HepG2 (cell line): Measurements from ENCODE around the gene MAJIN. TPM values are rescaled to one million over a fixed set of nuclear protein-coding genes. Genes with fewer than 3 reads are reported as not detected.

Experiments
- ARID2 ChIP-seq: sonication (generic); formaldehyde crosslinking; IDR thresholded peaks from 2 replicates; pipeline ENCODE4 v1.8.1; 2022; ENCODE audit warnings: mild to moderate bottlenecking, missing genetic modification reagents, borderline replicate concordance
- ATM ChIP-seq: fragments of 450-650 bp; IDR thresholded peaks from 2 replicates; pipeline ENCODE4 v1.7.1; 2017; ENCODE audit warnings: mild to moderate bottlenecking, borderline replicate concordance
- CEBPB ChIP-seq: IDR thresholded peaks from 2 replicates; pipeline ENCODE4 v1.6.1; 2011; ENCODE audit warnings: low read depth, low read length, improper control_type of control experiment, borderline replicate concordance
- CREM ChIP-seq, 2 experiments: sonication (generic) in 1 of 2; formaldehyde crosslinking in 1 of 2; IDR thresholded peaks; 2 replicates each; pipeline versions ENCODE4 v1.4.0 to v1.6.1; 2016 to 2020; ENCODE audit warnings: antibody characterized with exemption in 1 of 2, mild to moderate bottlenecking in 1 of 2, missing genetic modification reagents in 1 of 2
- ESRRA ChIP-seq: sonication (generic); formaldehyde crosslinking; IDR thresholded peaks from 2 replicates; pipeline ENCODE4 v1.5.1; 2020; ENCODE audit warnings: mild to moderate bottlenecking, low read depth, missing genetic modification reagents
- FOXA3 ChIP-seq: IDR thresholded peaks from 2 replicates; pipeline ENCODE4 v1.6.1; 2016; ENCODE audit warnings: missing genetic modification reagents, missing compliant biosample characterization
- GTF2F1 ChIP-seq: fragments of 150-350 bp; IDR thresholded peaks from 2 replicates; pipeline ENCODE4 v1.6.1; 2014; ENCODE audit warnings: low read length
- MAFG ChIP-seq: sonication (generic); formaldehyde crosslinking; IDR thresholded peaks from 2 replicates; pipeline ENCODE4 v1.5.1; 2020; ENCODE audit warnings: mild to moderate bottlenecking, missing genetic modification reagents
- MYC ChIP-seq: sonication (generic); formaldehyde crosslinking; IDR thresholded peaks from 2 replicates; pipeline ENCODE4 v1.9.0; 2021; ENCODE audit warnings: missing genetic modification reagents, borderline replicate concordance
- PCBP1 ChIP-seq: fragments of 200-400 bp; formaldehyde crosslinking; IDR thresholded peaks from 2 replicates; pipeline ENCODE4 v1.6.1; 2017; ENCODE audit warnings: mild to moderate bottlenecking, low read depth, low read length, borderline replicate concordance
- PCBP2 ChIP-seq: fragments of 200-400 bp; formaldehyde crosslinking; optimal IDR thresholded peaks from 2 replicates; pipeline ENCODE3; 2018; ENCODE audit warnings: low read length, low read depth; ENCODE audit not compliant: poor library complexity, severe bottlenecking
- SIN3B ChIP-seq: fragments of 150-350 bp; IDR thresholded peaks from 2 replicates; pipeline ENCODE4 v1.6.1; 2014; ENCODE audit warnings: low read length
- SP4 ChIP-seq: sonication (generic); formaldehyde crosslinking; IDR thresholded peaks from 2 replicates; pipeline ENCODE4 v1.8.1; 2023; ENCODE audit warnings: mild to moderate bottlenecking, missing genetic modification reagents
- THYN1 ChIP-seq: sonication (generic); formaldehyde crosslinking; IDR thresholded peaks from 2 replicates; pipeline ENCODE4 v1.8.1; 2023; ENCODE audit warnings: low read depth, mild to moderate bottlenecking, moderate library complexity, missing genetic modification reagents, borderline replicate concordance
- ZFP36 ChIP-seq: fragments of 150-350 bp; IDR thresholded peaks from 2 replicates; pipeline ENCODE4 v1.6.1; 2018; ENCODE audit warnings: borderline replicate concordance, low read length, low read depth; ENCODE audit not compliant: partially characterized antibody
- ZHX2 ChIP-seq, 2 experiments: sonication (generic) in 1 of 2; formaldehyde crosslinking in 1 of 2; IDR thresholded peaks; 2 replicates each; pipeline versions ENCODE4 v1.6.1 to v1.9.0; 2014 to 2022; ENCODE audit warnings: antibody characterized with exemption in 1 of 2, borderline replicate concordance in 1 of 2, inconsistent platforms in 1 of 2, low read depth in 1 of 2, missing genetic modification reagents in 1 of 2
- ZNF124 ChIP-seq: sonication (generic); formaldehyde crosslinking; IDR thresholded peaks from 2 replicates; pipeline ENCODE4 v1.4.0; 2020; ENCODE audit warnings: missing genetic modification reagents
- ZNF256 ChIP-seq: sonication (generic); formaldehyde crosslinking; conservative IDR thresholded peaks from 2 replicates; pipeline ENCODE4 v1.4.0; 2020; ENCODE audit warnings: missing genetic modification reagents
- ZNF512 ChIP-seq: sonication (generic); formaldehyde crosslinking; IDR thresholded peaks from 2 replicates; pipeline ENCODE4 v1.4.0; 2020; ENCODE audit warnings: mild to moderate bottlenecking, missing genetic modification reagents
- ZNF850 ChIP-seq: sonication (generic); formaldehyde crosslinking; conservative IDR thresholded peaks from 2 replicates; pipeline ENCODE4 v1.9.0; 2021; ENCODE audit warnings: mild to moderate bottlenecking, missing genetic modification reagents
- ZSCAN21 ChIP-seq: sonication (generic); formaldehyde crosslinking; IDR thresholded peaks from 2 replicates; pipeline ENCODE4 v1.8.0; 2022; ENCODE audit warnings: mild to moderate bottlenecking, missing genetic modification reagents, moderate library complexity, borderline replicate concordance
- polyA plus RNA-seq, 8 experiments: library from polyadenylated mRNA; depleted of rRNA in 3 of 8; stranded (reverse) in 7 of 8; unstranded in 1 of 8; fragments of >200 nt; fragmentation: Illumina TruSeq in 4 of 8; extraction: Trizol in 4 of 8; gene quantifications; 2 replicates each; pipeline versions ENCODE4 v1.2.1 to v1.2.3, GENCODE V29; 2011 to 2016; ENCODE audit warnings: low read depth in 4 of 8, missing spikeins in 1 of 8, mixed read lengths in 1 of 8; ENCODE audit not compliant: insufficient read depth in 1 of 8
- total RNA-seq, 5 experiments: library from RNA; depleted of rRNA; stranded (reverse); fragments of >200 nt; fragmentation: Illumina TruSeq; extraction: Trizol; gene quantifications; 2 replicates each; pipeline ENCODE4 v1.2.3, GENCODE V29; 2016; ENCODE audit warnings: low read depth in 1 of 5

The MAJIN gene
- total and polyA plus RNA-seq, 2 of the 13 experiments (the other 11 are each of a cell fraction or from before 2014, with no cell fraction given): not detected

- 0 out of 2 replicates have a peak, but pooled peaks have one; percentile 46 for TF ChIP-seq ZHX2 (IDR thresholded peaks at IDR 0.05; ENCODE audit: low read depth)
- TF ChIP-seq ZHX2 (CRISPR knock-in tag; IDR thresholded peaks at IDR 0.05; ENCODE audit: borderline replicate concordance): no peak
- peak; percentile 79; the same call in 1 of the 2 replicates for TF ChIP-seq SP4 (CRISPR knock-in tag)
- TF ChIP-seq FOXA3: peak; percentile 66
- TF ChIP-seq ZNF256 (CRISPR knock-in tag): no peak
- no peak for TF ChIP-seq MAFG (CRISPR knock-in tag)
- TF ChIP-seq ARID2 (CRISPR knock-in tag): peak; percentile 45; the same call in 1 of the 2 replicates
- TF ChIP-seq ZNF124: peak; percentile 25; the same call in 1 of the 2 replicates
- TF ChIP-seq GTF2F1: no peak
- TF ChIP-seq PCBP1: 0 out of 2 replicates have a peak, but pooled peaks have one; percentile 85
- no peak for TF ChIP-seq SIN3B
- no peak for TF ChIP-seq CEBPB
- peak; percentile 84 for TF ChIP-seq MYC (CRISPR knock-in tag)
- TF ChIP-seq ESRRA (CRISPR knock-in tag): peak; percentile 93
- TF ChIP-seq THYN1 (CRISPR knock-in tag): no peak
- no peak for TF ChIP-seq ZFP36
- TF ChIP-seq ATM: no peak
- no peak for TF ChIP-seq ZNF512
- no peak for TF ChIP-seq PCBP2
- no peak for TF ChIP-seq CREM (IDR thresholded peaks at IDR 0.05)
- no peak for TF ChIP-seq CREM (CRISPR knock-in tag; IDR thresholded peaks at IDR 0.05)
- peak; percentile 91; the same call in 1 of the 2 replicates for TF ChIP-seq ZSCAN21 (CRISPR knock-in tag)
- no peak for TF ChIP-seq ZNF850 (CRISPR knock-in tag)
Measured at GRCh38 chr11:64894070-64894811, 77.7 kb downstream of the MAJIN start (continued).
